GM20000 (cell line): Measurements from ENCODE around the gene UTP15.
A peak's percentile ranks its signal among the peaks of the same experiment; 100 is the strongest.

ENCODE experiments used
- DNase-seq: peaks from one replicate; pipeline ENCODE4 v3.0.0; 2012; ENCODE audit warnings: low spot score
- TF ChIP-seq, protein P1 (sequence below): IDR thresholded peaks from 2 replicates; pipeline ENCODE4 v1.5.1; 2012; ENCODE audit warnings: mild to moderate bottlenecking, control low read depth; ENCODE audit errors: extremely low read depth, missing control alignments

UTP15 gene, protein sequence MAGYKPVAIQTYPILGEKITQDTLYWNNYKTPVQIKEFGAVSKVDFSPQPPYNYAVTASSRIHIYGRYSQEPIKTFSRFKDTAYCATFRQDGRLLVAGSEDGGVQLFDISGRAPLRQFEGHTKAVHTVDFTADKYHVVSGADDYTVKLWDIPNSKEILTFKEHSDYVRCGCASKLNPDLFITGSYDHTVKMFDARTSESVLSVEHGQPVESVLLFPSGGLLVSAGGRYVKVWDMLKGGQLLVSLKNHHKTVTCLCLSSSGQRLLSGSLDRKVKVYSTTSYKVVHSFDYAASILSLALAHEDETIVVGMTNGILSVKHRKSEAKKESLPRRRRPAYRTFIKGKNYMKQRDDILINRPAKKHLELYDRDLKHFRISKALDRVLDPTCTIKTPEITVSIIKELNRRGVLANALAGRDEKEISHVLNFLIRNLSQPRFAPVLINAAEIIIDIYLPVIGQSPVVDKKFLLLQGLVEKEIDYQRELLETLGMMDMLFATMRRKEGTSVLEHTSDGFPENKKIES

DNA sequence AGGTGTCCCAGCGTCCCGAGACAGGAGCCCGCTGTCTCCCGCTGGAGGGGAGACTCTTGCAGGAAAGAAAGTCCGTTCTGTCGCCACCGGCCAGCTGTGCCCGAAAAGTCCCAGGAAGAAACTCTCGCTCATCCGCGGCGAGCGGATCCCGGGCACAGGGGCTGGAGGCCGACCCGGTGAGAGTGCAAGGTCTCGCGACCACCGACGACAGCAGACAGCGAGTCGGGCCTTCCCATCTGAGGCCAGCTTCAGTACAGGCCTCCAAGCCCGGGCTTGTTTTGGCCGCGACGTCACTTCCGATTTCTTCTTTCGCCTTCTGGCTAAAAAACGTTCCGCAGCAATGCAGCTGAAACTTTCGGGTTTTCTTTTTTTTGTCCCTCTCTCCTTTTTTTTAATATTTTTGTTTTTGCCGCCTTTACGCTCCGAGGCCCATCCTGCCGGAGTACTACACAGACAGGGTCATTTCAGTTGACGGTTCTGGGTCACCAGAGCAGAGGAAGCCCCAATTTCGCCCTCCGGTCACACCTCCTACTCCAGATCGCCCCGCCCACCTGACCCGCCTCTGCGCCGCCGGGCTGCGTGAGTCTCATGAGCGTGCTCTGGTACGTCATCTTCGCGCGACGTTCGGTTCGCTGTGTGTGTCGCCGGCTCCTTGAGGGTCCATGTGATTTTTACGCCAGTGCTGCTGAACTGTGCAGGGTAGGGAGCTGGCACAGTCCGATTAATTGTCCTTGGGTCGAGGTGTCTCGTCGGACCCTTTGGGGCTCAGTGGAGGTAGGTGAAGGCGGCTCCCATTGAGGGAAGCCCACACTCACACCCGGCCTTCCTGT is at the start of gene UTP15, which contains the start of gene ANKRA2:
TSS of gene UTP15 (plus strand) at position 605 of the 830 bp plus-strand sequence. CDS start 1,602 bp downstream, outside the sequence.
TSS of gene ANKRA2 (minus strand) at position 501 of the 830 bp plus-strand sequence. CDS start 2,758 bp downstream, outside the sequence.
- TF ChIP-seq, protein P1, sequence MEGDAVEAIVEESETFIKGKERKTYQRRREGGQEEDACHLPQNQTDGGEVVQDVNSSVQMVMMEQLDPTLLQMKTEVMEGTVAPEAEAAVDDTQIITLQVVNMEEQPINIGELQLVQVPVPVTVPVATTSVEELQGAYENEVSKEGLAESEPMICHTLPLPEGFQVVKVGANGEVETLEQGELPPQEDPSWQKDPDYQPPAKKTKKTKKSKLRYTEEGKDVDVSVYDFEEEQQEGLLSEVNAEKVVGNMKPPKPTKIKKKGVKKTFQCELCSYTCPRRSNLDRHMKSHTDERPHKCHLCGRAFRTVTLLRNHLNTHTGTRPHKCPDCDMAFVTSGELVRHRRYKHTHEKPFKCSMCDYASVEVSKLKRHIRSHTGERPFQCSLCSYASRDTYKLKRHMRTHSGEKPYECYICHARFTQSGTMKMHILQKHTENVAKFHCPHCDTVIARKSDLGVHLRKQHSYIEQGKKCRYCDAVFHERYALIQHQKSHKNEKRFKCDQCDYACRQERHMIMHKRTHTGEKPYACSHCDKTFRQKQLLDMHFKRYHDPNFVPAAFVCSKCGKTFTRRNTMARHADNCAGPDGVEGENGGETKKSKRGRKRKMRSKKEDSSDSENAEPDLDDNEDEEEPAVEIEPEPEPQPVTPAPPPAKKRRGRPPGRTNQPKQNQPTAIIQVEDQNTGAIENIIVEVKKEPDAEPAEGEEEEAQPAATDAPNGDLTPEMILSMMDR, result no peak
- peak; percentile 87 for DNase-seq

DNA sequence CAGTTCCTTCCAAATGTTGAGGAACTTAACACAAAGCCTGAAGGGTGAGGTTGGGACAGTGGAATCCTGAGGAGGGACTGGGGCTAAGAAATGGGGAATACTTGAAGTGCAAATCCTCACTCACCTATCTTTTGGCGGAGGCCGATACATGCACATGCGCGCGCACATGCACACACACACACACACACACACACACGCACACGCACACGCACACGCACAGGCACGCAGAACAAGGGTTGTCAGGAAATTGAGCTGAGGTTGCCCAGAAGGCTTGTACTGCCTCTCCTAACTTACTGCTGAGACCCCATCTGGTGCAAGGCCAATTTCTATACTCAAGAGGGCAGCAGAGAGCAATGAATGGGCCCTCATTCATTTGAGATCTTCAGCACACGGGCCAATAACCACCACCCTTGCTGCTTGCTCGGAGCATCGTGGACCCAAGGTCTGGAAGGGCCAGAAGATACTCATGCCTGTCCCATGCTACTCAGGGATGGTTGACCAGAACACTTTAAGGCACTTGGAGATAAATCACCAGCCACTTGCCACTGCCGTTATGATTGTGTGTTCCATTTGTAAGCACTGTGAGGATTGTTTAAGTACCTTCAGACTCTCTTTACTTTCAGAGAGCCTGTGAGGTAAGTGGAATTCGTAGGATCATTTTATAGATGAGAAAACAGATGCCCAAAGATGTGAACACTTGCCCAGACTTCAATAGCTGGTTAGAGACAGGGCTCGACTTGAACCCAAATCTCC is 45.8 kb upstream of the UTP15 start:
- DNase-seq, result peak; percentile 83
- TF ChIP-seq, protein P1, result peak; percentile 86

DNA sequence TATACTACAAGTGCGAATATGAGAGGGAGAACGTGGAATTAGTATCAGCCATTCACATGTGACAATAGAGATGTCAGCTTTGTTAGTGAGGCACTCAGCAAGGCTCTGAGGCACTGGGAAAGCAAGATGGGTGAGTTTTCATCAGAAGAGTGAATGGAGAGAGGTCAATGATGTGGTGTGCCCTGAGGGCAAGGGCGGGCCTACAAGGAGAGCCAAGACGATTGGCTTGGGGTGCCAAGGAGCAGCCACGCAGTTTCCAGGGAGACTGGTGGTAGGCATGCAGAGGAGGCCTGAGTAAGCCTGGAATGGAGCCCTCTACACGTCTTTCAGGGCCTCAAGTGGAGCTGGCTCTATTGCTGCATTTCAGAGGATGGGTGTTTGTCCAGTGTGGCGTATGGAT is 42.6 kb upstream of the UTP15 start:
- DNase-seq, result no peak

DNA sequence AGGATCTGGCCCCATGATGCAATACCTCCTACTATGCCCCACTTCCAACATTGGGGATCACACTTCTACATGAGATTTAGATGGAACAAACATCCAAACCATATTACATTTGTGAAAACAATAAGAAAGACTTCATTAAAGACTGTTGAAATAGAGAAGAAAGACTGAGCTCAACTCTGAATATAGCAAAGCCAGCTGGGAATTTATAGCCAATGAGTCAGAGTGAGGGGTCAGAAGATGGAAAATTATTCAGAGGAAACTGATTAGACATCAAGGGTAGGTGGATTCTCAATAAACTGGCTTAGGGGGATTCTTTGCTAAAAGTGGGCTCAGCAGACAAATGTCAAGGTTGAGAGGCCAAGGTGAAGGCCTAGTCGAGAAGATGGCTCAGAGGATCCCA is 41.7 kb upstream of the UTP15 start:
- no peak for DNase-seq
- TF ChIP-seq, protein P1, result no peak

More for the DNA sequence above, 42.6 kb upstream of the UTP15 start:
- TF ChIP-seq, protein P1, result no peak

DNA sequence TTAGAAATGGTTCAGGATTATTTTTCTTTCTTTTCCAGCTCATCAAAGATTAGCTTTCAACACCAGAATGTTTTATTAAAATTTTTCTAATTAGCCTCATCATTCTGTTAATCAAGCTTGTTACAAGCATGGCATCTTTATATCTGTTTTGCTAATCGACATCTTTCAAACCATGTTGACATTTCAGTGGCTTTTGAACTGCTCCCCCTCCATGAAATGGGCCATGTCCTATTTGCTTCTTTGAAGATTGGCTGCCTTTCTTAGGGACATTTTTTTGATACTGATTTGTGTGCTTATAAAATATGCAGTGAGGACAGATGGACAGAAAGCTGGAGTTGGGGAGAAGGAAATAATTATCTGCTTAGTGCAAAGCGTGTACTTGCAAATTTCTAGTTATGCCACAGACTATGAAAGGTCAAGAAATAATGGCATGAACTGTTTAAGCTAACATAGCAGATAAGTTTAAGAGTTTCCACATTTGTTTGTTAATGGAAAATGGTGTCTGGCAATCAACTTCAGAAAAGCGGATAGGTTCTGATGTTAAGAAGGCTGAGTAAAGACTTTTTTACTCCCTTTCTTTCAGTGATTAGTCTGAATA is 39.8 kb upstream of the UTP15 start:
- DNase-seq, result no peak
- TF ChIP-seq, protein P1, result no peak

DNA sequence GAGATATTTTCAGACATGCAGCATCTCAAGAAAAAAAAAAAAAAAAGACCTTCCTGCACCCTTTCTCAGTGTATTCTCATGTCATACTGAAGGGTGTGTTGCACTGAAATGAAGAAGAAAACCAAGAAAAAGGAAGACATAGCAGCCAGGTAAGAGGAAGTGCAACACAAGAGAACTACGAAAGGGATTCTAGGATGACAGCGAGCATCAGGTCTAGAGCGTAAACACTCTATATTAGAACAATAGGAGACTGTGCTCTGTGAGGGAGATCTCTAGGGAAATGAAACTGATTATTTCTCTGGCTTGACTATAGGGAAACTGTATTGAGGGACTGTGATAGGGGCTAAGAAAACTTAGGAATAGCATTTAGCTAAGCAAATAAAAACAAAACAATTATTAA is 37.3 kb upstream of the UTP15 start:
- no peak for DNase-seq
- TF ChIP-seq, protein P1, result no peak
